CD4-positive, alpha-beta T cell treated with Interleukin-4 for 1 hour (primary cell): ENCODE data around the gene TTC28.

Experiments used
- DNase-seq, 2 donors: peaks; one replicate each; pipeline ENCODE4 v3.0.0-alpha.2; 2020 to 2022

Gene TTC28

DNA sequence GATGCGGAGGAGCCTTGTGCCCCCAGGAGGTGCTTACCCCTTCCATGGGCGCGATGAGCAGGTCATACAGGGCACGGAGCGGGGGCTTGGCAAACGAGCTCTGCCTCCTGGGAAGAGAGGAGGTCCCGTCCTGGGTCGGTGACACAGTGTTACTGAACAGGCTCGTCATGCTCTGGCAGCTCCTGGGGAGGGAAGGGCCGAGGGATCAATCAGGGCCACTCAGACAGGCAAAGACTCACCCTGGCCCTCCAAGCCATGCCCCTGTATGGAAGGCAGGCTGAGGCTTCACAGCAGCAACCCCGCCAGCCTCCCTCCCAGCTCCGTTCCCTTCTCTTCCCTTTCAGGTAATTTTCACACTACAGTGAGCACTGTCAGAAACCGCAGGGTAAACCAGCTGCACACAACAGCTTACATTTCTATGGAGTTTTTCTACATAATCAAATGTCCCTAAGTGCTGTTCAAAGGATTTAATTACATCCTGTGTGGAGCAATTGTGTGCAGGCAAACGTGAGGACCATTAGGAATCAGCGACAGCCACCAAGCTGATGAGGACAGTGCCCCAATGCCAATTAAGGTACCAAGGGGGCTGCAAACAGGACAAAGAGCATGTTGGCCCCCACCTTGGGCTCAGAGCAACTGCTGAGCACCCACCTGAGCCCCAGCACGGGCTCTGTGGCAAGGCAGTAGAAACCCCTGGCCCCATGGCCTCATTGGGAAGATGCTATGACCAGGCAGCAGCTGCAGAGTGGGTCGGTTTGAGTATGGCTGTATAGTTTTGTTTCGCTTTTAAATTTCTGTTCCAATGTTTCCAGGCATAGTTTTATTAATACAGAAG lies 665.2 kb downstream of the TTC28 start:
- DNase-seq: no peak

DNA sequence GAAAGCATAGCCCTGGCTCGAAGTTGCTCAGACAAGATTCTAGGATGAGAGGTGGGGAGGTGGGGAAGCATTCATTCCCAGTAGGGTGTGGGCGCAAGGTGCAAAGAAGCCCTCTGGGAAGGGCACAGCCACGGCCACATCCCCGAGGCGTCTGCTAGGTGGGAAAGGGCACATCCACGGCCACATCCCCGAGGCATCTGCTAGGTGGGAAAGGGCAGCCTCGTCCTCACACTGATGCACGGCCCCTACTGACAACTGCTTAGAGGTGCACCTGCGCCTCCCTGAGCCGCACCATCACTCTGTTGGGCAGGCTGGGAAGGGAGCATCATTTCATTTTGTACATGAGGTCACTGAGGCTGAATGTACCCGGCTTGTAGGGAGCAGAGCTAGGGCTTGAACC lies 666.0 kb downstream of the TTC28 start:
- no peak for DNase-seq

DNA sequence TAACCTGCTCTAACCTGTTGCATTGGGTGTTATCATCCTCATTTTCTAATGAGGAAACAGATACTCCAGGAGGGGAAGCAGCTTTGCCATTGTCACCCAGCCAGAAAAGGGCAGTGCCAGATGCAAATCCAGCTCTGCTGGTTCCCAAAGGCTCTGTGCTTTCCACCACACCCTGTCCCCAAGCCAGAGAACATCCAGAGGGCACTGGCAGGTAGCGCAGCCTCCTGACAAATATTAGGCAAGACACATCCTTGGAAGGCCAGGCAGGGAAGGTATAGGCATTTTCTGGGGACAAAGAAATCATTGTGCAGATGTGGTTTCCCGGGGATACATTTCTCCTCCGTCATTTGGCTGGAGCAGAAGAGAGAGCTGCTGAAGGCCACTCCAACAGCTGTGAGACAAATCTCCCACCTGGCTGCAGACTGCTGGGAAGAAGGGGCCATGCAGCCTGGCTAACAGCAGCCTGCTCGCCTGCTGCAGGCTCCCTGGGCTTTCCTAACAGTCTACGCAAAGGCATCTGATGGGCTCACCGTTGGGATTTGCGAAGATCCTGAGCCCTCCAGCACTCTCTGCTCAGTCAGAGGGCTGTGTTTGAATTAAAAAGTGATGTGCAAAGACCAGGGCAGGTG lies 666.7 kb downstream of the TTC28 start:
- DNase-seq: no peak

DNA sequence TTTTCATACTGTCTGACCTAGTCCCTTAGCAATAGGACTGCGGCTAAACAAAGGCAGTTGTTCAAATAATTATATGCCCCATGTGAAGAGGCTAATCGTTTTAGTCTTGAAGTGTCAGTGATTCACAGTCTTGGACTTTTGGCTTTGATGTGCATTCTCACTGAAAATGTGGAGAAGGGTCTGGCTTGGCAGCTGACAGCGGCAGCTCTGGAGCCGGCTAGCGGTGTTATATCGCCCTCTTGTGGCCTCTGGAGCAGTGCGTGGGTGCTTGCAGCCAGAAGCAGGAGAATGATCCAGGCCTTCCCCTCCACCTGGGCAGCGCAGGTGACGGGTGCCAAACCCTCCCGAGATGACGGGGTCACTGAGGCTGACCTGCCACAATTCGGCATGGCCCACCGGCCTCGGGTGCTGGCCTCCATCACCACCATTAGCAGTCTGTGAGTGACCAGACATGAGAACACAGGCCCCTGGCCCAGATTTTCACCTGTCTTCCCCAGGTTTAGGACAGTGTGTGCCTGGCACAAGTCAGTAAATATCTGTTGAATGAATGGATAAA lies 670.3 kb downstream of the TTC28 start:
- peak; percentile 68 for DNase-seq

DNA sequence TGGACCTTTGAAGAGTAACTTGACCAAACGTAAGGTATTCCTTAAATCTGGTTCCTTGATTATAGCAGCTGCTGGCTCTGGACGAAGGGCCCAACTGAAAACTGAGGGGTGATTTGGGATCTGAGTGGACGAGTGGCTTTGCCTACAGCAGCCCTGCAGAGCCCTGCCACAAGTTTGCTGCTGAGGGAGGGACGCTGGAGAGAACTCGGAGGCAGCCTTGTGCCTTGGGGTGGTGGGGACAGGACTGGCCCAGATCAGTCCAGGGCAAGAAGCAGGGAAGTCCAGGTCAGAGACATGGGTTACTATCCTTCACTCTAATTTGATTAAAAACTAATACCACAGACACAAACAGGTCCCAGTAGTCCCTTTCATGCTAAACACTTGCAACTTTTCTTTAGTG lies 671.0 kb downstream of the TTC28 start:
- no peak for DNase-seq

DNA sequence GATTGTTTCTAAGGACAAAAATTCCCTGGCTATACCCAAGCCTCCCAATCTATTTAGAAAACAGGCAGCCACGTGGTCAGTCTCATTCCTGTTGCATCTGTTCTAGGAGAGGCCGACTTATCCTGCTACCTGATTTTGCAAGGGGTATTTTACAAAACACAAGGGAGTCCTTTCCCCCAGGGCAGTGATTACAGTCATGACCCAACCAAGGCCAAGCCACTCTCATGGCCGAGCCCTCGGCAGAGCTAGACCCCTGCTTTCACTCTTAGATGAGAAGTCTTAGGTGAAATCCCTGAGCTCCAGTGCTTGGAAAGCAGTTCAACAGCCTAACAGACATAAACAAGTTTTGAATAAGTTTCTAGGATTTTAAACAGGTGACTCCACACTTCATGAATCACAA lies 671.6 kb downstream of the TTC28 start:
- DNase-seq: no peak

DNA sequence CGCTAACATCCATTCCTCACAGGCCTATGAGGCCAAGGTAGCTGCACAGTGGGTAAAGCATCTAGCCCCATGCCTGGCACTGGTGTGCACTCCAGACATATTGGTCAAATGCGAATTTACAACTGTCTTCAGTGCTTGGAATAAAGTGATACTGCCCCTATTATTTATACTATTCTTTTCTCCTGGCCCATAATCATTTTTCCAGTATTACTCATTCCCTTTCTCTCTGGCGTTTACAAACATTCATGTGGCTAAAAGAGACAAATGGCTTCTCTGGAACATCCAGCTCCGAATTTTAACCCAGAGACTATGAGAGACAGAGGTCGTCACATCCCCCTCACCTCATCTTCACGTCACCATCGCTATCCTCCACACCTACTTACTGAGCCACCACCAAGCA lies 673.4 kb downstream of the TTC28 start:
- no peak for DNase-seq

DNA sequence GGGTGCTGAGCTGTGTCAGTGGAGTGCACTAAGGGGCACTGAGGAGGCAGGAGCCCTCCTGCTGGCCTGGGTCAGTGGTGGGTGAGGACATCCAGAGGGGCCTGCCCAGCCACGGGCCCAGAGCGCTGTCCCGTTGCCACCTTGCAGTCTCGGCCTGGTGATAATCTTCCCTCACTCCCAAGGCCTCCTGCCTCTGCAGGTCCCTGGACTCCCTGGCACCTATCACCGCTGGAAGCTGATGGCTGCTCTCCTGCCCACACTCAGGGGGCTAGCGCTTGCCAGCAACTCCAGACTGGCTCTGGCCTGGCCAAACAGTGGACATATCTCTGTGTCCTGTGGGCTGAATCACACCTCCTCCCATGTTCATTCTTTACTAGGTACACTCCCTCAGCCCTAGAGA lies 674.1 kb downstream of the TTC28 start:
- DNase-seq: no peak

DNA sequence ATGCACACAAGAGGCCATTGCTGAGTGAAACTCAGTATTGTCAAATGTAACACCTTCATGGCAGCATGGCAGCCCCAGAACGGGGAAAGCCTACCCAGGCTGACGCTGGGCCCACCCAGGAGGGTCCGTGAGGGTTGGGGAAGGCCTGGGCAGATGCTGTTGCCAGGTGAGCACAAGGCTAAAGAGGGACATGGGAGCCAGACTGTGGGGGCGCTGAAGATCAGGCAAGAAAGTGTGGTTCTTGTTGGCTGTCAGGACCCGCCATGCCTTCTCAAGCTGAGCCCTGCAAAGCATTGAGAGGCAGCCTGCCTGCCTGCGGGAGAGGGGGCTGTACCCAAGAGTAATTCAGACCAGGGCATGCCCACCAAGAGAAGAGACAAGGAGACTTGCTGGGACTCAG lies 675.6 kb downstream of the TTC28 start:
- no peak for DNase-seq

DNA sequence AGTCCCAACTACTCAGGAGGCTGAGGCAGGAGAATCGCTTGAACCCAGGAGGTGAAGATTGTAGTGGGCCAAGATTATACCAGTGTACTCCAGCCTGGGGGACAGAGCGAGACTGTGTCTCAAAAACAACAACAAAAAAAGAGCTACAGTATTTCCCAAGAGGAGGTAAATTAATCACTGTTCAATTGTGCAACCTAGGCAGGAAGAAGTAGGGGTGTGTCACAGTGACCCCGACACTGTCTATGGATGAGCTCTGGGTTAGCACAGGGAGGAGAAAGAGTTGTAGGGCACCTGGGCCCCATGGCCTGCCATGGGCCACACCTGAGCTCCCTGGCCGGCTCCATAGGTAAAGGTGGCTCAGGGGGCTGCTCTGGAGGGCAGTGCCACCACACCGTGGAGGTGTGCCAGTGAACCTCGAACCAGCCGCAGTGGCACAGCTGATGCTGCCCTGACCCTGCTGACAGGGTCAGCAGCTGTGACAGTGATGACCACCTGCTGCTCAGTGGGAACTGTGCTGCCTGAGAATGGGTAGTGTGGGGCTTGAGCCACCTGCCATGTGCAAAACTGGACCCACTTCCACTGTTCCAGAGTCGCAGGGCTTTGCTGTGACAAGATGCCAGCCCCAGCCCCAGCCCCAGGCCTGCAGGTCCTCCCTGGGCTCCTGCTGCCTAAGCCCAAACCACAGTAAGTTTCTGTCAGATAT lies 676.6 kb downstream of the TTC28 start:
- DNase-seq: no peak

DNA sequence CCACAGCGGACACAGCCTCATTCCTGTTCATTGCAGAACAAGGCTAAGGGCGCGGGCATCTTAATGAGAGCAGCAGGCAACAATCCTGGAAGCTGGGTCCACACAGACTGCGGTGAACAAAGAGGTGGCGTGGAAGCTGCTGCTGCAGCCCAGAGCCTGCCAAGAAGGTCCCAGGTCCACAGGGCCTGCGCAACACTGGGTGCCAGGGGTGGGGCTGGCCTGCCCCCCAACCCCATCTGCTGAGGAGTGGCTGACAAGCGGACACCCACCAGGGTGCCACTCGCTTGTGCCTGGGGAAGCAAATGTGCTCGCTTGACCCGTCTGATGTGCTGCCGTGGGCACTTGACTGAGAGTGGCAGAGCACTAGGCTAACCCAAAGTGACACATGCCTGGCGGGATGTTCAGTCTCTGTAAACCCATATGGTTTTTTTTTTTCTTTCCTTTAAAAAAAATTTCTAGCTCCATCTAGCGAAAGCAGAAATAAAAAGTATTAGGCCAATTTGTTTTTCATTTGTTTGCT lies 677.4 kb downstream of the TTC28 start:
- DNase-seq: no peak

DNA sequence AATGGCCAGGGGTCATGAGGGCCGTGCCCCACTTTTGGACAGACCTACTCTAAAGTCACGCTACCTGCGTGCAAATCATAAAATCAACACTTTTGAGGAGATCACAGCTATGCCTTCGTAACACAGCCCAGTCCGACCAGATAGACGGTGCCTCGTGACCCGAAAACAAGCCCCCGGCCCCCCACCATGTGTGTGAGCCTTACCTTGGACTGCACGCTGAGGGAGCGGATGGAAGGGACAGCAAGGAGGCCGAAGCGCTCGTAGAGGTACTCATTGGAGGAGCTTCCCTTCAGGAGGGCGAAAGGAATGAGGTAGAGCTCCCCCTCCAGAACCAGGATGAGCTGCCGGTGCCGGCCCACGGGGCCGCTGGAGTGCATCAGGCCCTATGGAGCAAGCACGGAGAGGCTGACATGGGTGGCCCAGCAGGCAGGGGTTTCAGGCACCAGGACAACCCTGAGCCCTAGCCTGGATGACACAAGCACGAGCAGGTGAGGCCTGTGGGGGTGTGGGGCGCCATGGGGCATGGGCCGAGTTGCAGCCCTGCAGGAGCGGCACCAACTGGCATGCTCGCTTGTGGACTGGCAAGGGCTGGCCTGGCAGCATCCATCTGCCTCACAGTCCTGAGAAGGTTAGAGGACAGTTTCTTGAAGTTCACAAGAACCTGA lies 678.3 kb downstream of the TTC28 start:
- DNase-seq: no peak

DNA sequence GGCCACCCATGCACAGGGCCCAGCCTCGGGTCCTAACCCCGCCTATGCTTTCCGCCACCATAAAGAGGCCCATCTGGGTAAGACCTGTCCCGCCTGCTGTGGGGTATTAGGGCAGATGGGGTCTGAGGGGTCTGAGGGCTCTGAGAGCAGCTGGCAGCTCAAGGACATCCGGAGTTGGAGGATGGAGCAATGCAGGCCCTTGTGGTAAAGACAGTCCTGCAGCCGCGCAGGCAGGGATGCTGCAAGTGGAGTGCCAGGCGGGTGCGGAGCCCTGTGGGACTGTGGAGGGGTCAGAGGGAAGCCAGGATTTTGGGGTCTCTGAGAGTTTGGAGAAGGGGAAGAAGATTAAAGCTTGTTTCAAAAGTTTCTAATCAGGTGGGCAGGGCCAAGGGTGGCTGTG lies 679.3 kb downstream of the TTC28 start:
- no peak for DNase-seq

DNA sequence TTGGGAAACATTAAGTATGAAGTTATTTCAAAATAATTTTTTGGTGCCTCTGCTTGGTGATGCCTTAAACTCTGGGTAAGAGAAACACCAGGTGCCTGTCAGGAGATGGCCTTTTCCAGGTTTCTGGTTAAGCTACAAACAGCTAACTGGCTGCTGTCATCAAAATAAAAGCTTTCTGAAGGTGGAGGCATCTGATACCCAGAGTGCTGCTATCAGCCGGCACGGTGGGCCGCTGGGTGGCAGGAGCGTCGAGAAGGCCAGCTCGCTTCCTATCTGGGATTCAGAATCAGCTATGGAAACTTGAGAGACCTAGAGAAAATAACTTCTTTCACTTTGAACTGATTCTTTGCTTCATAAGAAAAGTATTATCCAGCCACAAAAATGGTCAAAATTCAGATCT lies 679.8 kb downstream of the TTC28 start:
- DNase-seq: no peak

DNA sequence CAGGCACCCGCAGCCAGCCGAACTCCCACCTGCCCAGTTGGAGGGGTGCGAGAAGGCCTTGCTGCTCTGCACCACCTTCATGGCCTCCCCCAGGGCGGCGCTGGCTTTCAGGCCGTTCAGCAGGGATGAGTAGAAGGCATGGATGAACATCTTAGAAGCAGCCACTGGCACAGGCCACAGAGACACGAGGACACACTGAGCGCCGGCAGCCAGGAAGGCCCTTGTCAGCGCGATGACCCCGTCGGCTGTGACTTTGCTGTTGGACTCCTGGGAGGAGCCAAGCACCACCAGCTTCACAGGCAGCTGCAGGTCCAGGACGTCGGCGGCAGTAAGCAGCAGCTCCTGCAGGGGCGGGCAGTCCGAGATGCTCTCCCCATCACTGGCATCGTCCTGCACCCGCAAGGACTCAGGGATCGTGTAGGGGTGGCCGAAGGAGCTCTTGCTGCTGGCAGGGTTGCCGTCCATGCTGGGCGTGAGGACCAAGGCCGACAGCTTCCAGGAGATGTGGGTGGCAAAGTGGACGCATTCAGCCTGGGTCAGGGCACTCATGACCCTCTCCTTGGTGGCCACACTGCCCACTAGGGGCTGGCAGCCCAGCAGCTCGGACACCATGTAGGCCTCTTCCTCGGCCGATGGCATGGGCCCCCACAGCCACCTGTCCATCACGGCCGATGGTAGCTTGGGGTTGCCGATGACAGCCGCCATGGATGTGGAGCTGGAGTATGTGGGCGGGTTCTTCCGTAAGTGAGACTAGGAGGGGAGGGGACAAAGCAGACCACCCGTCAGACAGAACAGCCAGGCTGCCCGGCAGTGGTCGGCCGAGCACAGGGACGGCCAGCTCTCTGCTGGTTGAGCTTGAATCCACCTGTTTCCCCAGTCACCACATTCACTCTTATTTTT lies 680.9 kb downstream of the TTC28 start:
- DNase-seq: no peak

DNA sequence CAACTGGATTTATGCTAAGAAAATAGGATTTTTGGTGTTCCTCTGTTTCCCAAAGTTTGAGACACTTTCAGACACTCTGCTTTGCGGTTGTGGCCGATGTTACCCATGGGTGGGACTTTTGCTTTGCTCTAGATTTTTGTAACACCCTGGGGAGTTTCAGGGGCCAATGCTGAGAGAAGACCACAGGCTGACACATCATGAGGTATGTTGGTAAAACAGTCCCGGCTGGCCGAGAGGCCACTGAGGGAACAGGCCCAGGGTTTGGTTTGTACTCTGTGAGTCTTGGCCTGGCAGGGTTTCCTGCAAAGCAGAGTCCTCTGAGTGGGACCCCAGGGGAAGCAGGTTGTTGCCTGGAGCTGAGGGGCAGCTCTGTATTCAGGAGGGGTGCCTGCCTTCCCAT lies 682.1 kb downstream of the TTC28 start:
- no peak for DNase-seq

DNA sequence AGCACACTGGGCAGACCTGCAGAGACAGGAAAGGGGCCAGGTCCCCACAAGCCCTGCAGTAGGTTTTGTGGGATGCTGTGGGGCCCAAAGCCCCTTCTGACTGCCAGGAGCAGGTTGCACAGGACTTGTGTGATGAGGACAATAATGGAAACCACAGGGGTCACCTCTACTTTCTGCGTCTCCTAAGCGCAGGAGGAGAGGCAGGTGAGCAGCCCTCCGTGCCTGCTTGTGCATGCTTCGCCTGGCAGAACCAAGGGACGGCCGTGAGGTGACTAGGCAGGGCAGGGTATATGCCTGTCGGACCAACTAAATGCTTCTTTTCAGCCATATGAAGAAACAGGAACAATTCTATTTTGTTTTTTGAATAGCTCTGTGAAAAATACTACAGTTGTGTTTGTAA lies 682.7 kb downstream of the TTC28 start:
- no peak for DNase-seq

DNA sequence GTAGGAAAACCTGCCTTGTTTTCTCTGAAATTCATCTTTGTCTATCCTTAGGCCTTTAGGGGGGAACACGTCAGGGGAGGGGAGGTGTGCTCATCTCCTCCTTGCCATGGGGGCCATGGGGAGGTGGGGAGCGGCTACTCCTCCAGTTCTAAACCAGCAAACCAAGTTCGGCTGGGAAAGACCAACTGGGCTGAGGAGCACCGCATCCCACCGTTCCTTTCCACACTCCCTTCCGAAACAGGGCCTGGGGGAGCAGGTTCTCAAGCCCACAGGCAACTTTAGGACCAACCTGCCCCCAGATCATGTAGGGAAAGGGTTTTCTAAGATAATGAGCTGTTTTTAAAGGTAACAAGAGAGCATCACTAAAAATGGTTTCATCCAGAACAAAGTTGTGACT lies 683.1 kb downstream of the TTC28 start:
- no peak for DNase-seq

DNA sequence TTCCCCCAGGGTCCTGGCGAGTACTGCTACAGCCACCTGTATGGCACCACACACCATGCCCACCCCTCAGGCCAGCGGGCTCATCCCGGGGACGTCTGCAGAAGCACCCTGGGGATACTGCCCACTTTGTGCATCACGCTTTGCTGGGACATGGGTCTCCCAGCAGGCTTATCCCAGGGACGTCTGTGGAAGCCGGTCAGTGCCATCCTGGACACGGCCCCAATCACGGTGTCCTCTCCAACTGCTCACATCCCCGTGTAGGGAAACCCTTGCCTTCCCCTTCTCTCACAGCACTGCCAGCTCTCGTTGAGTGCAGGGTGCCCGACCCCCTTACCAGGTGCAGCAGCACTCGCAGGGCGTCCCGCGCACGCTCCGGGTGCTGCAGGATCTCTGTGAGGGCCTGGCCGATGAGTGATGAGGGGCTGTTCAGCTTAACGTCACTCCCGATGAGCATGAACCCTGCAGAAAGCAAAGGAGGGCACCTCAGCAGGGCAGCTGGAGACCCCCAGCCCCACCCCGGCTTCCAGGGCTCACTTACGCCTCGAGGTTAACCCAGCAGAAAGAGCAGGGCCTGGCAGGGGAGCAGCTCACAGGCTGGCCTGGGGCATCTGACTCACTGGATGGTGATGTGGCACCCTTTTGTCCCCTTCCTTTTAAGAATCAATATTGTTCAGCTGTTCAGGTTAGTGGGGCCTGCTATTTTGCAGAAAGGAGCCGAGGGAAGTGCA lies 683.7 kb downstream of the TTC28 start:
- DNase-seq: no peak

DNA sequence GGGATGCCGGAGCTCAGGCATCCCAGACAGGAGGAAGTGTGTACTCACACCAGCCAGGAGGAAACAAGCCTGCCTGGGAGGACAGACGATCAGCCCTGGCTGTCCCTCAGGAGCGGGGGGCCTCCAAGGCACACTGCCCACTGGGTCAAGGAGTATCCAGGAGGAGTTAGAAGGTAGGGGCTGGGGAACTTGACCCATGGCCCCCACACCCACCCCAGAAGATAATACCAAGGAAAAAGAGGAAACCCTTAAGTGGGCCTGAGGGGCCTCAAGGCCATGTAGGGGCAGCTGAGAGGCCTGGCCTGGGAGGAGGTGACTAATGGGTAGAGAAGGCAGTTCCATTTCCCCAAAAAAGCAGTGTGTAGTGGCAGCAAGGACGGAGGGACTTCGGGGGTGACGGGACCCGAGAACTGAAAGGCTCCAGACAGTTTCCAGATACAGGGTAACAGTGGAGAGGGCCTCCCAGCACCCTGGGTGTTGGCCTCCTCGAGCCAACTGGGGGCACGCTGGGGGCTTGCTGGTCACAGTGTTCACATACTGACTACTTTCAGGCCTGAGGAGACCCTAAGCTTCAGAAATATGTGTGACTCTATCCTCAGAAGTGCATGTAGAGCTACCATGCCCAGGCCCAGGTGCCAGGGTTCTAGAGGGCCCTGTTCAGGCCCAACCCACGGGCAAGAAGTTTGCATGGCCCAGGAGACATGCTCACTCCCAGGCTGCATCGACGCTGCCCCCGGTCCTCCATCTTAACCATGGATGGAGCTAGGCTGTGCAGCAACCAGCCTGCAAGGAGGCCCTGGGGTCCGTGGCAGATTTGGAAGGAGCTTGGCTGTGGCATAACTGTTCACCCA lies 684.9 kb downstream of the TTC28 start:
- no peak for DNase-seq
